ENCODE results near the gene RTP1.

The RTP1 gene

GRCh38 chr3:187162265-187162953 lies 34.9 kb upstream of the RTP1 start:
- TF ChIP-seq FOXP2 (optimal IDR thresholded peaks at IDR 0.05; ENCODE audit: borderline replicate concordance, extremely low read depth, extremely low read length, insufficient read depth) (no peak), POLR2AphosphoS5 (IDR thresholded peaks at IDR 0.05; ENCODE audit: low read depth, low read length) (no peak), SIN3A (IDR thresholded peaks at IDR 0.05; ENCODE audit: borderline replicate concordance, insufficient read depth, low read length) (no peak), TAF1 (IDR thresholded peaks at IDR 0.05; ENCODE audit: borderline replicate concordance, insufficient read depth, low read length) (no peak)
- TF ChIP-seq, protein P1, sequence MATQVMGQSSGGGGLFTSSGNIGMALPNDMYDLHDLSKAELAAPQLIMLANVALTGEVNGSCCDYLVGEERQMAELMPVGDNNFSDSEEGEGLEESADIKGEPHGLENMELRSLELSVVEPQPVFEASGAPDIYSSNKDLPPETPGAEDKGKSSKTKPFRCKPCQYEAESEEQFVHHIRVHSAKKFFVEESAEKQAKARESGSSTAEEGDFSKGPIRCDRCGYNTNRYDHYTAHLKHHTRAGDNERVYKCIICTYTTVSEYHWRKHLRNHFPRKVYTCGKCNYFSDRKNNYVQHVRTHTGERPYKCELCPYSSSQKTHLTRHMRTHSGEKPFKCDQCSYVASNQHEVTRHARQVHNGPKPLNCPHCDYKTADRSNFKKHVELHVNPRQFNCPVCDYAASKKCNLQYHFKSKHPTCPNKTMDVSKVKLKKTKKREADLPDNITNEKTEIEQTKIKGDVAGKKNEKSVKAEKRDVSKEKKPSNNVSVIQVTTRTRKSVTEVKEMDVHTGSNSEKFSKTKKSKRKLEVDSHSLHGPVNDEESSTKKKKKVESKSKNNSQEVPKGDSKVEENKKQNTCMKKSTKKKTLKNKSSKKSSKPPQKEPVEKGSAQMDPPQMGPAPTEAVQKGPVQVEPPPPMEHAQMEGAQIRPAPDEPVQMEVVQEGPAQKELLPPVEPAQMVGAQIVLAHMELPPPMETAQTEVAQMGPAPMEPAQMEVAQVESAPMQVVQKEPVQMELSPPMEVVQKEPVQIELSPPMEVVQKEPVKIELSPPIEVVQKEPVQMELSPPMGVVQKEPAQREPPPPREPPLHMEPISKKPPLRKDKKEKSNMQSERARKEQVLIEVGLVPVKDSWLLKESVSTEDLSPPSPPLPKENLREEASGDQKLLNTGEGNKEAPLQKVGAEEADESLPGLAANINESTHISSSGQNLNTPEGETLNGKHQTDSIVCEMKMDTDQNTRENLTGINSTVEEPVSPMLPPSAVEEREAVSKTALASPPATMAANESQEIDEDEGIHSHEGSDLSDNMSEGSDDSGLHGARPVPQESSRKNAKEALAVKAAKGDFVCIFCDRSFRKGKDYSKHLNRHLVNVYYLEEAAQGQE (IDR thresholded peaks at IDR 0.05; ENCODE audit: insufficient read depth in 1 of 2, low read depth in 2 of 2, low read length in 2 of 2) = no peak

GRCh38 chr3:187165144-187165543 lies 32.1 kb upstream of the RTP1 start:
- no peak for TF ChIP-seq TAF1 (IDR thresholded peaks at IDR 0.05; ENCODE audit: borderline replicate concordance, insufficient read depth, low read length)
- TF ChIP-seq, protein P1 (IDR thresholded peaks at IDR 0.05; ENCODE audit: insufficient read depth in 1 of 2, low read depth in 2 of 2, low read length in 2 of 2) = no peak
- no peak for TF ChIP-seq FOXP2 (optimal IDR thresholded peaks at IDR 0.05; ENCODE audit: borderline replicate concordance, extremely low read depth, extremely low read length, insufficient read depth)
- TF ChIP-seq POLR2AphosphoS5 (IDR thresholded peaks at IDR 0.05; ENCODE audit: low read depth, low read length) = no peak
- TF ChIP-seq SIN3A (IDR thresholded peaks at IDR 0.05; ENCODE audit: borderline replicate concordance, insufficient read depth, low read length) = no peak

- TF ChIP-seq, protein P1 (IDR thresholded peaks at IDR 0.05; ENCODE audit: insufficient read depth in 1 of 2, low read depth in 2 of 2, low read length in 2 of 2) = no peak
- no peak for TF ChIP-seq TAF1 (IDR thresholded peaks at IDR 0.05; ENCODE audit: borderline replicate concordance, insufficient read depth, low read length)
- TF ChIP-seq POLR2AphosphoS5 (IDR thresholded peaks at IDR 0.05; ENCODE audit: low read depth, low read length) = no peak
- no peak for TF ChIP-seq SIN3A (IDR thresholded peaks at IDR 0.05; ENCODE audit: borderline replicate concordance, insufficient read depth, low read length)
- no peak for TF ChIP-seq FOXP2 (optimal IDR thresholded peaks at IDR 0.05; ENCODE audit: borderline replicate concordance, extremely low read depth, extremely low read length, insufficient read depth)
These were observed 30.5 kb upstream of the RTP1 start for GRCh38 chr3:187166750-187167149.

DNA sequence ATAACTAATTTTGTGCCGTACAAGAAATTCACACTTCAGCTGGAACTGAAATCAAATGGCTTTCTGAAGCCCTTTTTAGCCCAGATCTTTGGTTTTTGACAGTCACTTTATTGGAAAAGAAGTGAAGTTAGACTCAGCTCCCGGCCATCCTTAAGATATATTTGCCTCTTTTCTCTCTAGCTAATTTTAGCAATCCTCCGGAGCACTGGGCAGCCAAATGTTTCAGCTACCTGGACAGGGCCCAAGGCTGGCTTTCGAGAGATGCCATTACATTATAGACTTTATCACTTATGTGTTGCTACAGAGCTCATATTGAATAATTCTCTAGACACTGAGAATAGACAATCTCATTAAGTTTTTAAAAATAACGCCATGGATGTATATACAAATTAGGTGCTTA lies 29.5 kb upstream of the RTP1 start:
- TF ChIP-seq SIN3A (IDR thresholded peaks at IDR 0.05; ENCODE audit: borderline replicate concordance, insufficient read depth, low read length) = no peak
- TF ChIP-seq, protein P1 (IDR thresholded peaks at IDR 0.05; ENCODE audit: insufficient read depth in 1 of 2, low read depth in 2 of 2, low read length in 2 of 2) = no peak
- no peak for TF ChIP-seq TAF1 (IDR thresholded peaks at IDR 0.05; ENCODE audit: borderline replicate concordance, insufficient read depth, low read length)
- no peak for TF ChIP-seq POLR2AphosphoS5 (IDR thresholded peaks at IDR 0.05; ENCODE audit: low read depth, low read length)
- no peak for TF ChIP-seq FOXP2 (optimal IDR thresholded peaks at IDR 0.05; ENCODE audit: borderline replicate concordance, extremely low read depth, extremely low read length, insufficient read depth)

All from PFSK-1 (cell line).